GM13977 (cell line): ENCODE measurements around the gene DAZL.

Source experiments
- DNase-seq: peaks from one replicate; pipeline ENCODE4 v3.0.0; 2012; ENCODE audit warnings: low spot score
- CTCF ChIP-seq: IDR thresholded peaks from 2 replicates; pipeline ENCODE4 v1.5.1; 2012; ENCODE audit warnings: mild to moderate bottlenecking, control low read depth; ENCODE audit not compliant: insufficient read depth; ENCODE audit errors: extremely low read depth, missing control alignments
- in situ Hi-C: fragments of 300-500 bp; cut with MboI; formaldehyde crosslinking; loops from one replicate; pipeline ENCODE4 v1.12.0; 2022; ENCODE audit warnings: low sequenced_read_pairs, low pct_unique_long_range_greater_than_20kb, mixed read lengths, inconsistent platforms; ENCODE audit not compliant: unreplicated experiment

DAZL gene

DNA sequence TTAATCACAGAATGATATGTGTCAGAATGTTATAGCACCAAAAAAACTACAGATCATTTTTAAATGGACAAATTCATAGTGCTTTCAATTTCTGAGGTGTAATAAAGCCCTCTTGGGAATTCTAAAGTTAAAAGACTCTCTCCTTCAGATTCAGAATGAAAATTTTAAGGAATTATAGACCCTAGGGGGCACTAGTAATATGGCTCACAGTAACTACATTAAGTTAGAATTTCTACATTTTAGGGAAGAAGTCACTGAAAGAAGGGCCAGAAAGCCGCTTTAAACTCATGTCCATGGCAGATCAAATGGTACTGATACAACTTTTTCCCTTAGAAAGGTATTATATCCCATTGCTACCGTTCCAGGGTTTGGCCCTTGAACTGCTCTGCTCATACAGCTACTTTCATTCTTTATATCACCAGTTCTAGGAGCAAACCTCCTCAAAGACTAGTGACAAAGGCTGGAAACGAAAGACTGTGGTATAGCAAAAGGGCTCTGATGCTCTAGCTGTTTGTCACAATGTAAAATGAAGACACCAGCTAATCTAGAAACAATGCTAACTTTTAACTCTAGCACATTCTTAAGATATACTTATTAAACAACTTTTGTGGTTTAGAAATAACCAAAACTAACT is 18.1 kb downstream of the DAZL start:
- no peak for DNase-seq

DNA sequence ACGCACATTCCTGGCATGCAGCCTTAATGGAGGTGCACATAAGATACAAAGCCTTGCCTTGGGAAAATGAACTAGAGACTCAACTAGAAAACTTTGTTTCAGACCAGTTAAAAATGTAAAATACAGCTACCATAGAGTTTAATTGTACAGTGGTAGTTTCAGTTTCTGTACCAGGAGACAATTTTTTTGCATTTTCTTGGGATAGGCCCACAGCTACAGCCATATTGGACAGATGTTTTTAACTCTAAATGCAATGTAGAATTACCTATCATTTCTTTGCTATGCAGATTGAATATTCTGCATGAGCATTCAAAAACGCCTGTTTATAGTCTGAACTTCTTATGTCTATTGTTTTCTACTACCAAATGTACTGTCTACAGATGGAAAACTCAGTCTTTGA is 20.3 kb downstream of the DAZL start:
- in situ Hi-C loops, result no loop called here
- no peak for DNase-seq
- TF ChIP-seq CTCF, result no peak

More for the DNA sequence above, 18.1 kb downstream of the DAZL start:
- no peak for TF ChIP-seq CTCF
- in situ Hi-C loops, result no loop called here

GRCh38 chr3:16583551-16583950 is 21.7 kb downstream of the DAZL start:
- no peak for DNase-seq
- TF ChIP-seq CTCF, result no peak
- in situ Hi-C loops, result no loop called here

- no peak for DNase-seq
- no peak for TF ChIP-seq CTCF
- in situ Hi-C loops, result no loop called here
Measured at GRCh38 chr3:16570113-16570512, 35.1 kb downstream of the DAZL start.

GRCh38 chr3:16568532-16568931 is 36.7 kb downstream of the DAZL start:
- in situ Hi-C loops, result no loop called here
- TF ChIP-seq CTCF, result no peak
- no peak for DNase-seq

DNA sequence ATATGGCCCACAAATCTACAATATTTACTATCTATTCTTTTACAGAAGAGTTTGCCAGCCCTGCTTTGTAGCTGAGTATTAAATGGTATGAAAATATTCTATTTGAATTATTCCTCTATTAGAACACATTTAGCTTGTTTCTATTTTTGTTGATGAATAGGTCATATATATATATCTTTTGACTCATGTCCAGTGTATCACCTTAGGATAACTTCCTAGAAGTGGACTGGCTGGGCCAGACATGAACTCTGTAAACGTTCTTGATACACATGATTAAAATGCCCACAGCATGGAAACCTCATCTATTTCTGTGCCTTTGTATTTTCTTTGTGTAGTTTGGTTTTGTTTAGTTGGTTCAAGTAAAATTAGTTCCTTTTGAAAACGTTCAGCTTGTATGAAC is 37.1 kb downstream of the DAZL start:
- no peak for DNase-seq
- TF ChIP-seq CTCF, result no peak
- in situ Hi-C loops, result no loop called here
